Gastroesophageal sphincter (tissue), 3 donors: ENCODE results near the gene DOCK7.

Experiments used
- CTCF ChIP-seq, 4 experiments: fragments of 200-600 bp in 2 of 4; fragments of 450-650 bp in 2 of 4; sonication (generic) in 1 of 4; IDR thresholded peaks; one replicate each; pipeline ENCODE4 v1.5.1; 2017 to 2019; ENCODE audit warnings: antibody characterized with exemption in 4 of 4, mild to moderate bottlenecking in 2 of 4, moderate library complexity in 2 of 4
- EP300 ChIP-seq: sonication (generic); formaldehyde crosslinking; IDR thresholded peaks from one replicate; pipeline ENCODE4 v1.6.1; 2017; ENCODE audit warnings: antibody characterized with exemption, mild to moderate bottlenecking
- POLR2A ChIP-seq, 2 donors: fragments of 450-650 bp; IDR thresholded peaks; one replicate each; pipeline ENCODE4 v1.6.1; 2017; ENCODE audit warnings: antibody characterized with exemption in 2 of 2, mild to moderate bottlenecking in 2 of 2, moderate library complexity in 1 of 2
- POLR2AphosphoS5 ChIP-seq: sonication (generic); formaldehyde crosslinking; IDR thresholded peaks from one replicate; pipeline ENCODE4 v1.6.1; 2017; ENCODE audit warnings: antibody characterized with exemption

DNA sequence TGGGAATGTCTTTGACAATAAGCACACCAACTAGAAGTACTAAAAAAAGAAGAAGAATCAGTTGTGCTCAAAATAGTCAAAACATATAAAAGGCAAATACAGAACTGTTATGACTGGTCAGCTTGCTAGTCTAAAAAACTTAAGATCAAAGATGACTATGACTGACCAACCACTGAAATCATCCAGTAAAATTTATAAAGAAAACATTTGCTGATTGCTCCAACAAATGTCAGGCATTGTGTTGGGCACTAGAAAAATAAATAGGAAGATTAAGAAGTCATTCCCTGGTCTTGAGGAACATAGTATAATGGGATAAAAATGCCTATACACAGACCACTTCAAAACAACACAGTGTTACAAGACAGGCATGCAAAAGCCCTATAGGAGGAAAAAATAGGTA, 100.2 kb downstream of the DOCK7 start:
- TF ChIP-seq CTCF (IDR thresholded peaks at IDR 0.05): no peak
- TF ChIP-seq POLR2AphosphoS5: no peak
- no peak for TF ChIP-seq EP300
- TF ChIP-seq POLR2A (IDR thresholded peaks at IDR 0.05): no peak
